K562 (cell line): ENCODE results near the gene UBE2G2. TPM values are rescaled to one million over a fixed set of nuclear protein-coding genes. Genes with fewer than 3 reads are reported as not detected.

Experiments
- ATAC-seq: fragments of 200-7000 bp; cut with Tn5 transposase; 3 replicates; pipeline ENCODE4 v1.9.1; 2020; ENCODE audit warnings: moderate library complexity
- BruUV-seq: library from RNA; stranded (reverse); fragments of 400-500 nt; replicated peaks from 2 replicates; lab custom pipeline; 2021; lab: Mats Ljungman, UMichigan
- CTCF ChIA-PET: fragments of 300-600 bp; formaldehyde crosslinking; extraction: SDS; loops from one replicate; lab custom pipeline; 2021; ENCODE audit warnings: low intra/inter-chr PET ratio; lab: Yijun Ruan, JAX
- POLR2A ChIA-PET: fragments of 300-600, 350-650 bp; sonication (Branson Sonifier 250); formaldehyde crosslinking; extraction: SDS; loops from one replicate; lab custom pipeline; 2021; ENCODE audit warnings: antibody characterized with exemption, inconsistent platforms; lab: Yijun Ruan, JAX
- DNase-seq, 4 experiments: peaks; one replicate each; pipeline versions ENCODE4 v3.0.0 to v3.0.0-alpha.2; 2011 to 2018; ENCODE audit warnings: low spot score in 3 of 4, mixed read lengths in 3 of 4; ENCODE audit errors: extremely low read depth in 1 of 4
- FAIRE-seq: peaks from 2 replicates; lab custom pipeline; 2011; peaks lifted over from hg19 to GRCh38; lab: Jason Lieb, UNC
- H2AFZ ChIP-seq: 2 replicates; pipeline ENCODE4 v1.6.0; 2011; ENCODE audit warnings: low read depth, low read length, control low read depth, inconsistent platforms
- H3K27ac ChIP-seq: fragments of 200-600 bp; 3 replicates; pipeline ENCODE4 v1.8.0; 2011; ENCODE audit warnings: low read depth, mild to moderate bottlenecking, control low read depth, inconsistent platforms, low read length, moderate library complexity, mixed read lengths; ENCODE audit errors: extremely low read depth
- H3K27me3 ChIP-seq, 2 experiments: fragments of 300-600 bp in 1 of 2; 2 replicates in 1 of 2; 3 replicates in 1 of 2; pipeline versions ENCODE4 v1.6.0 to v1.8.0; 2011; ENCODE audit warnings: inconsistent platforms in 2 of 2, low read length in 2 of 2, mild to moderate bottlenecking in 1 of 2, mixed read lengths in 1 of 2, moderate library complexity in 1 of 2; ENCODE audit not compliant: control insufficient read depth in 2 of 2, insufficient read depth in 2 of 2
- H3K36me3 ChIP-seq: fragments of 300-600 bp; 3 replicates; pipeline ENCODE4 v1.8.0; 2011; ENCODE audit warnings: mild to moderate bottlenecking, low read length, inconsistent platforms; ENCODE audit not compliant: control insufficient read depth, insufficient read depth
- H3K4me1 ChIP-seq, 2 experiments: fragments of 200-600 bp in 1 of 2; replicated peaks in 1 of 2; 2 replicates in 1 of 2; 3 replicates in 1 of 2; pipeline versions ENCODE4 v1.5.1 to v1.8.0; 2011; ENCODE audit warnings: inconsistent platforms in 2 of 2, low read length in 2 of 2, mild to moderate bottlenecking in 1 of 2, mixed read lengths in 1 of 2, moderate library complexity in 1 of 2; ENCODE audit not compliant: control insufficient read depth in 2 of 2, insufficient read depth in 2 of 2
- H3K4me2 ChIP-seq: 2 replicates; pipeline ENCODE4 v1.6.1; 2011; ENCODE audit warnings: low read length, control low read depth, inconsistent platforms, mixed read lengths; ENCODE audit not compliant: insufficient read depth
- H3K4me3 ChIP-seq: fragments of 200-600 bp; sonication (generic), shearing (Covaris generic); 2 replicates; pipeline ENCODE4 v1.5.1; 2016; ENCODE audit warnings: control low read depth, inconsistent platforms
- H3K79me2 ChIP-seq: fragments of 200-600 bp; 3 replicates; pipeline ENCODE4 v1.8.0; 2011; ENCODE audit warnings: low read length, inconsistent platforms; ENCODE audit not compliant: control insufficient read depth, insufficient read depth
- H3K9ac ChIP-seq, 2 experiments: 2 replicates each; pipeline versions ENCODE4 v1.6.0 to v1.6.1; 2011; ENCODE audit warnings: low read depth in 2 of 2, low read length in 2 of 2, control low read depth in 1 of 2, inconsistent platforms in 1 of 2, mild to moderate bottlenecking in 1 of 2, mixed read lengths in 1 of 2; ENCODE audit not compliant: insufficient read depth in 1 of 2
- H3K9me1 ChIP-seq: one replicate; pipeline ENCODE4 v1.6.0; 2011; ENCODE audit warnings: inconsistent platforms, mild to moderate bottlenecking, low read length, moderate library complexity; ENCODE audit not compliant: control insufficient read depth, insufficient read depth
- H3K9me3 ChIP-seq: replicated peaks from 2 replicates; pipeline ENCODE4 v1.5.1; 2011; ENCODE audit warnings: low read depth, low read length, inconsistent platforms; ENCODE audit not compliant: control insufficient read depth, insufficient read depth
- H4K20me1 ChIP-seq: replicated peaks from 2 replicates; pipeline ENCODE4 v1.6.1; 2011; ENCODE audit warnings: low read length, inconsistent platforms, mixed read lengths; ENCODE audit not compliant: control insufficient read depth, insufficient read depth
- CREBBP ChIP-seq: IDR thresholded peaks from one replicate; pipeline ENCODE4 v1.6.1; 2012; ENCODE audit warnings: low read depth, mild to moderate bottlenecking, control low read depth, inconsistent platforms, low read length
- FOXA1 ChIP-seq: fragments of 450-650 bp; IDR thresholded peaks from 2 replicates; pipeline ENCODE4 v1.6.1; 2016; ENCODE audit warnings: mild to moderate bottlenecking, borderline replicate concordance
- JUND ChIP-seq, 2 experiments: IDR thresholded peaks; 2 replicates in 1 of 2; 3 replicates in 1 of 2; pipeline ENCODE4 v1.6.1; 2011; ENCODE audit warnings: borderline replicate concordance in 2 of 2, low read depth in 2 of 2, low read length in 2 of 2, improper control_type of control experiment in 1 of 2, missing biosample characterization in 1 of 2, missing genetic modification characterization in 1 of 2, missing genetic modification reagents in 1 of 2
- POLR2G ChIP-seq: fragments of 200-400 bp; formaldehyde crosslinking; IDR thresholded peaks from 2 replicates; pipeline ENCODE4 v1.6.1; 2017; ENCODE audit warnings: low read depth, mild to moderate bottlenecking, antibody characterized with exemption, low read length, moderate library complexity
- SUPT5H ChIP-seq: fragments of 450-650 bp; IDR thresholded peaks from 2 replicates; pipeline ENCODE4 v1.6.1; 2016
- TBL1XR1 ChIP-seq, 2 experiments: IDR thresholded peaks; 2 replicates each; pipeline ENCODE4 v1.6.1; 2012; ENCODE audit warnings: improper control_type of control experiment in 2 of 2, low read length in 2 of 2, mild to moderate bottlenecking in 1 of 2
- ZNF444 ChIP-seq: fragments of 250-450 bp; sonication (Bioruptor Pico); IDR thresholded peaks from 2 replicates; pipeline ENCODE4 v1.4.0; 2020; ENCODE audit warnings: mild to moderate bottlenecking, moderate library complexity
- WGBS: fragments of 100-300 bp; shearing (Covaris generic); methylation state at CpG from one replicate; pipeline ENCODE4 v1.1.6; 2016; ENCODE audit warnings: low coverage, mixed read lengths; ENCODE audit not compliant: insufficient coverage; ENCODE audit errors: missing lambda C conversion rate; 5-methylcytosine and 5-hydroxymethylcytosine counted together
- in situ Hi-C: fragments of 300-500 bp; cut with MboI; formaldehyde crosslinking; loops from 4 replicates; pipeline ENCODE4 v1.15.0; 2018; ENCODE audit warnings: inconsistent platforms, mixed read lengths
- intact Hi-C: fragments of 100-400 bp; cut with micrococcal nuclease; formaldehyde crosslinking; loops from 2 replicates; pipeline ENCODE4 v1.14.2; 2022
- polyA plus RNA-seq, 8 experiments: library from polyadenylated mRNA; depleted of rRNA in 4 of 8; stranded (reverse) in 5 of 8; unstranded in 3 of 8; fragments of >200 nt; fragmentation: Nextera tagmentation in 2 of 8; fragmentation: Illumina TruSeq in 1 of 8; extraction: Ambion mirVana in 2 of 8; extraction: Trizol in 1 of 8; gene quantifications; 2 replicates each; pipeline versions ENCODE4 v1.2.1 to v1.2.3, GENCODE V29; 2011 to 2014; ENCODE audit warnings: inconsistent platforms in 1 of 8, missing spikeins in 1 of 8
- total RNA-seq, 7 experiments: library from RNA; depleted of rRNA in 6 of 7; stranded (reverse); fragments of >200 nt in 6 of 7; fragmentation: Illumina TruSeq in 2 of 7; extraction: Trizol in 2 of 7; gene quantifications; 2 replicates each; pipeline versions ENCODE4 v1.2.1 to v1.2.3, GENCODE V29; 2011 to 2021; ENCODE audit warnings: low replicate concordance in 1 of 7
- TF ChIP-seq, protein P1 (sequence below): fragments of 250-450 bp; sonication (Bioruptor Pico); IDR thresholded peaks from 2 replicates; pipeline ENCODE4 v1.9.0; 2021; ENCODE audit warnings: mild to moderate bottlenecking
- TF ChIP-seq, protein P2 (sequence below): fragments of 450-650 bp; IDR thresholded peaks from one replicate; pipeline ENCODE4 v1.6.1; 2018; ENCODE audit warnings: mild to moderate bottlenecking, moderate library complexity; ENCODE audit not compliant: partially characterized antibody
- TF ChIP-seq, protein P3 (sequence below): sonication (generic); formaldehyde crosslinking; IDR thresholded peaks from 2 replicates; pipeline ENCODE4 v1.8.1; 2023; ENCODE audit warnings: missing genetic modification reagents, mild to moderate bottlenecking, borderline replicate concordance
- TF ChIP-seq, protein P4 (sequence below), 2 experiments: fragments of 450-650 bp; conservative IDR thresholded peaks; 2 replicates each; pipeline ENCODE4 v1.6.1; 2017; ENCODE audit warnings: mild to moderate bottlenecking in 2 of 2, moderate library complexity in 2 of 2

UBE2G2 gene
- total and polyA plus RNA-seq, 9 of the 15 experiments (the other 6 are each of a cell fraction or from before 2014, with no cell fraction given) = 47.5 to 225 (median 140) TPM

DNA sequence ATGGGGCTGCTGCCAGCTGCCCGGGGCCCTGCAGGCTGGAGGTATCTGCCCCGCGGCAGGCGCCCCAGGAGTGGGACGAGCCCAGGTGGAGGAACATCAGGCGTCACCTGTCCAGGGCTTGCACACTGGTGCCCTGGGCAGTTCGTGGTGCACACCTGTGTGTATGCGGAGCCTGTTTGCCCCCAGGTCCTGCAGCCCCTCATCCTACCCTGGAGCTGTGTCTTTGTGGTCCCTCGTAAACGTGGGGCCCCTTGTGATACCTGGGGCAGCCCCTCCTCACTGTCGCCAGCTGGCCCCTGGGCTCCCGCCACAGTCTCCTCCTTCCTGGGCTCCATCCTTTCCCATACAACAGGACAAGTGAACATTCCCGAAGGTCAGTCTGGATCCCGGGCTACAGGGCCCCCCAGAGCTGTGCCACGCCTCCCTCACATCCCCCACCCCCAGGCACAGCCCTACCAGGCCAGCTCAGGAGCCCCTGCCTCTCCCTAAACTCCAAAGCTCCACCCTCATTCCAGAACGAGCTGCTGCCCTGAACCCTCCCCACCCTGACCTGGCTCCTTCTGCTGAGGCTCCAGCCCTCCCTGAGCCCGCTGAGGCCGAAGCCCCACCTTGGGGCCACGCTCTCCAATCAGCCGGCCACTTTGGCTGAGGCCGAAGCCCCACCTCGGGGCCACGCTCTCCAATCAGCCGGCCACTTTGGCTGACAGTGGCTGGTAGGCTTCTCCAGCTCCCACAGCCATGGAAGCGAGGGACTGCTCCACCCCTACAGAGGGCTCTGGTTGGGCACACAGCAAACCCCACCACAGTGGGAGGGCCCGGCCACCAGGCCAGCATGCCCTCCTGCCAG, 42.6 kb downstream of the UBE2G2 start:
- no peak overlapping the region for H3K4me2 ChIP-seq
- H4K20me1 ChIP-seq = 0 out of 2 replicates have a peak, but pooled peaks cover 8% of the 10 kb centered on the region
- BruUV-seq = no TSS peak
- ATAC-seq (peak; percentile 13; the same call in 1 of the 3 replicates), DNase-seq (no peak), FAIRE-seq (no peak)
- CTCF ChIA-PET = no interaction called here
- H3K4me3 ChIP-seq = no peak overlapping the region
- no peaks in the 10 kb centered on the region for H3K9me1 ChIP-seq
- H3K27me3 ChIP-seq = peaks cover 6 to 18% of the 10 kb centered on the region in 2 experiments; a peak in 1 of 5 replicates
- 17% methylated on average over 24 of the region's 26 CpGs for WGBS
- in situ Hi-C loops = no loop called here
- no peaks in the 10 kb centered on the region for H3K9me3 ChIP-seq
- intact Hi-C loops = no loop called here
- no peaks in the 10 kb centered on the region for H3K36me3 ChIP-seq
- no peak overlapping the region for H3K9ac ChIP-seq
- POLR2A ChIA-PET = interaction anchor here (0.8 to 1.1 kb wide), 2 partner anchors 16 to 281 kb away, joined by 3 read pairs; no protein-coding TSS in a partner anchor
- H2AFZ ChIP-seq = no peak overlapping the region
- no peaks in the 10 kb centered on the region for H3K79me2 ChIP-seq
- no peak overlapping the region for H3K27ac ChIP-seq
- H3K4me1 ChIP-seq = peaks cover 0 to 33% of the 10 kb centered on the region in 2 experiments; a peak in 2 of 5 replicates
- TF ChIP-seq, protein P1, sequence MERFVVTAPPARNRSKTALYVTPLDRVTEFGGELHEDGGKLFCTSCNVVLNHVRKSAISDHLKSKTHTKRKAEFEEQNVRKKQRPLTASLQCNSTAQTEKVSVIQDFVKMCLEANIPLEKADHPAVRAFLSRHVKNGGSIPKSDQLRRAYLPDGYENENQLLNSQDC (CRISPR knock-in tag) = no peak
- TF ChIP-seq, protein P2, sequence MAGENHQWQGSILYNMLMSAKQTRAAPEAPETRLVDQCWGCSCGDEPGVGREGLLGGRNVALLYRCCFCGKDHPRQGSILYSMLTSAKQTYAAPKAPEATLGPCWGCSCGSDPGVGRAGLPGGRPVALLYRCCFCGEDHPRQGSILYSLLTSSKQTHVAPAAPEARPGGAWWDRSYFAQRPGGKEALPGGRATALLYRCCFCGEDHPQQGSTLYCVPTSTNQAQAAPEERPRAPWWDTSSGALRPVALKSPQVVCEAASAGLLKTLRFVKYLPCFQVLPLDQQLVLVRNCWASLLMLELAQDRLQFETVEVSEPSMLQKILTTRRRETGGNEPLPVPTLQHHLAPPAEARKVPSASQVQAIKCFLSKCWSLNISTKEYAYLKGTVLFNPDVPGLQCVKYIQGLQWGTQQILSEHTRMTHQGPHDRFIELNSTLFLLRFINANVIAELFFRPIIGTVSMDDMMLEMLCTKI = no peak
- TF ChIP-seq JUND (IDR thresholded peaks at IDR 0.05; ENCODE audit: borderline replicate concordance, low read depth, low read length) (no peak), JUND (tag; IDR thresholded peaks at IDR 0.05; ENCODE audit: borderline replicate concordance, low read depth, low read length) (no peak), FOXA1 (no peak), TBL1XR1 (IDR thresholded peaks at IDR 0.05; ENCODE audit: low read length in 2 of 2) (no peak), POLR2G (no peak), SUPT5H (no peak), CREBBP (no peak), ZNF444 (CRISPR knock-in tag) (no peak)
- TF ChIP-seq, protein P3, sequence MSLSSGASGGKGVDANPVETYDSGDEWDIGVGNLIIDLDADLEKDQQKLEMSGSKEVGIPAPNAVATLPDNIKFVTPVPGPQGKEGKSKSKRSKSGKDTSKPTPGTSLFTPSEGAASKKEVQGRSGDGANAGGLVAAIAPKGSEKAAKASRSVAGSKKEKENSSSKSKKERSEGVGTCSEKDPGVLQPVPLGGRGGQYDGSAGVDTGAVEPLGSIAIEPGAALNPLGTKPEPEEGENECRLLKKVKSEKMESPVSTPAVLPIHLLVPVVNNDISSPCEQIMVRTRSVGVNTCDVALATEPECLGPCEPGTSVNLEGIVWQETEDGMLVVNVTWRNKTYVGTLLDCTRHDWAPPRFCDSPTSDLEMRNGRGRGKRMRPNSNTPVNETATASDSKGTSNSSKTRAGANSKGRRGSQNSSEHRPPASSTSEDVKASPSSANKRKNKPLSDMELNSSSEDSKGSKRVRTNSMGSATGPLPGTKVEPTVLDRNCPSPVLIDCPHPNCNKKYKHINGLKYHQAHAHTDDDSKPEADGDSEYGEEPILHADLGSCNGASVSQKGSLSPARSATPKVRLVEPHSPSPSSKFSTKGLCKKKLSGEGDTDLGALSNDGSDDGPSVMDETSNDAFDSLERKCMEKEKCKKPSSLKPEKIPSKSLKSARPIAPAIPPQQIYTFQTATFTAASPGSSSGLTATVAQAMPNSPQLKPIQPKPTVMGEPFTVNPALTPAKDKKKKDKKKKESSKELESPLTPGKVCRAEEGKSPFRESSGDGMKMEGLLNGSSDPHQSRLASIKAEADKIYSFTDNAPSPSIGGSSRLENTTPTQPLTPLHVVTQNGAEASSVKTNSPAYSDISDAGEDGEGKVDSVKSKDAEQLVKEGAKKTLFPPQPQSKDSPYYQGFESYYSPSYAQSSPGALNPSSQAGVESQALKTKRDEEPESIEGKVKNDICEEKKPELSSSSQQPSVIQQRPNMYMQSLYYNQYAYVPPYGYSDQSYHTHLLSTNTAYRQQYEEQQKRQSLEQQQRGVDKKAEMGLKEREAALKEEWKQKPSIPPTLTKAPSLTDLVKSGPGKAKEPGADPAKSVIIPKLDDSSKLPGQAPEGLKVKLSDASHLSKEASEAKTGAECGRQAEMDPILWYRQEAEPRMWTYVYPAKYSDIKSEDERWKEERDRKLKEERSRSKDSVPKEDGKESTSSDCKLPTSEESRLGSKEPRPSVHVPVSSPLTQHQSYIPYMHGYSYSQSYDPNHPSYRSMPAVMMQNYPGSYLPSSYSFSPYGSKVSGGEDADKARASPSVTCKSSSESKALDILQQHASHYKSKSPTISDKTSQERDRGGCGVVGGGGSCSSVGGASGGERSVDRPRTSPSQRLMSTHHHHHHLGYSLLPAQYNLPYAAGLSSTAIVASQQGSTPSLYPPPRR (CRISPR knock-in tag) = no peak
- TF ChIP-seq, protein P4, sequence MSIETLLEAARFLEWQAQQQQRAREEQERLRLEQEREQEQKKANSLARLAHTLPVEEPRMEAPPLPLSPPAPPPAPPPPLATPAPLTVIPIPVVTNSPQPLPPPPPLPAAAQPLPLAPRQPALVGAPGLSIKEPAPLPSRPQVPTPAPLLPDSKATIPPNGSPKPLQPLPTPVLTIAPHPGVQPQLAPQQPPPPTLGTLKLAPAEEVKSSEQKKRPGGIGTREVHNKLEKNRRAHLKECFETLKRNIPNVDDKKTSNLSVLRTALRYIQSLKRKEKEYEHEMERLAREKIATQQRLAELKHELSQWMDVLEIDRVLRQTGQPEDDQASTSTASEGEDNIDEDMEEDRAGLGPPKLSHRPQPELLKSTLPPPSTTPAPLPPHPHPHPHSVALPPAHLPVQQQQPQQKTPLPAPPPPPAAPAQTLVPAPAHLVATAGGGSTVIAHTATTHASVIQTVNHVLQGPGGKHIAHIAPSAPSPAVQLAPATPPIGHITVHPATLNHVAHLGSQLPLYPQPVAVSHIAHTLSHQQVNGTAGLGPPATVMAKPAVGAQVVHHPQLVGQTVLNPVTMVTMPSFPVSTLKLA (conservative IDR thresholded peaks at IDR 0.05) = no peak
